ENCODE results near the gene ANO1. TPM values are rescaled to one million over a fixed set of nuclear protein-coding genes. Genes with fewer than 3 reads are reported as not detected.

The ANO1 gene
- total RNA-seq, 1 experiment from 2014 or later, result 41.7 TPM

GRCh38 chr11:70131606-70132190 is 53.6 kb downstream of the ANO1 start:
- TF ChIP-seq SRF (IDR thresholded peaks at IDR 0.05; ENCODE audit: low read depth), result no peak
- no peak for TF ChIP-seq JUND (IDR thresholded peaks at IDR 0.05)
- no peak for TF ChIP-seq SP1 (IDR thresholded peaks at IDR 0.05; ENCODE audit: low read depth)
- no peak for TF ChIP-seq ZFX (IDR thresholded peaks at IDR 0.05)
- TF ChIP-seq MAX (IDR thresholded peaks at IDR 0.05), result no peak
- no peak for TF ChIP-seq FOSL1 (IDR thresholded peaks at IDR 0.05; ENCODE audit: low read depth)
- no peak for TF ChIP-seq SIN3A (IDR thresholded peaks at IDR 0.05; ENCODE audit: low read depth)
- TF ChIP-seq POLR2A (IDR thresholded peaks at IDR 0.05; ENCODE audit: borderline replicate concordance, extremely low read depth, insufficient read depth, insufficient read length), result no peak
- TF ChIP-seq ZBTB33 (IDR thresholded peaks at IDR 0.05; ENCODE audit: extremely low read depth, insufficient replicate concordance, low read length), result no peak
- no peak for TF ChIP-seq EZH2phosphoT487 (IDR thresholded peaks at IDR 0.05; ENCODE audit: borderline replicate concordance)
- no peak for TF ChIP-seq POLR2AphosphoS5 (IDR thresholded peaks at IDR 0.05; ENCODE audit: low read depth, low read length)
- TF ChIP-seq EZH2 (IDR thresholded peaks at IDR 0.05), result no peak
- no peak for TF ChIP-seq ATF3 (IDR thresholded peaks at IDR 0.05)
- no peak for TF ChIP-seq RAD21 (IDR thresholded peaks at IDR 0.05; ENCODE audit: low read depth)
- TF ChIP-seq ELF1 (IDR thresholded peaks at IDR 0.05; ENCODE audit: borderline replicate concordance, low read depth), result no peak
- TF ChIP-seq CBX3 (IDR thresholded peaks at IDR 0.05; ENCODE audit: low read depth), result no peak
- TF ChIP-seq TCF7L2 (IDR thresholded peaks at IDR 0.05; ENCODE audit: borderline replicate concordance, extremely low read depth, insufficient read depth, insufficient read length), result no peak
- TF ChIP-seq CTCF (IDR thresholded peaks at IDR 0.05 in 2 of 3, conservative IDR thresholded peaks at IDR 0.05 in 1 of 3; ENCODE audit: borderline replicate concordance in 1 of 3, insufficient read depth in 1 of 3, low read depth in 2 of 3, low read length in 2 of 3), result no peak
- no peak for TF ChIP-seq CEBPB (IDR thresholded peaks at IDR 0.05; ENCODE audit: low read depth)
- no peak for TF ChIP-seq YY1 (IDR thresholded peaks at IDR 0.05; ENCODE audit: extremely low read depth, insufficient replicate concordance, low read depth, low read length)
- Histone ChIP-seq H3K79me2 (ENCODE audit: insufficient read depth, low read length) (no peaks in the 10 kb centered on the region), H3K4me1 (ENCODE audit: control insufficient read depth in 1 of 2, insufficient read depth in 2 of 2, low read length in 2 of 2) (peaks cover 15 to 23% of the 10 kb centered on the region in 2 experiments), H3K9me2 (ENCODE audit: insufficient read depth) (no peaks in the 10 kb centered on the region), H3K36me3 (ENCODE audit: control insufficient read depth in 1 of 2, insufficient read depth in 2 of 2, low read length in 2 of 2) (no peaks in the 10 kb centered on the region; a peak in 1 of 4 replicates), H3K4me2 (ENCODE audit: low read length) (no peak overlapping the region), H3K4me3 (replicated peaks in 1 of 2; ENCODE audit: low read depth in 1 of 2, low read length in 2 of 2) (no peak overlapping the region), H3K9ac (ENCODE audit: low read length) (no peak overlapping the region), H3K27ac (ENCODE audit: low read depth, low read length) (no peak overlapping the region), H2AFZ (ENCODE audit: low read depth, low read length, poor library complexity, severe bottlenecking) (no peak overlapping the region), H4K20me1 (ENCODE audit: insufficient read depth) (no peaks in the 10 kb centered on the region), H3K27me3 (ENCODE audit: insufficient read depth, low read length) (no peaks in the 10 kb centered on the region), H3K9me3 (ENCODE audit: control insufficient read depth in 1 of 2, insufficient read depth in 1 of 2, low read depth in 1 of 2, low read length in 2 of 2) (no peaks in the 10 kb centered on the region)
- ATAC-seq (no peak), DNase-seq (ENCODE audit: low read depth, low spot score) (no peak)
- POLR2A ChIA-PET, result no interaction called here
- BruUV-seq (replicated peaks), result no TSS peak
- RAD21 ChIA-PET (ENCODE audit: low non-redundant PET in 1 of 2, low total read pairs in 2 of 2, uncharacterized antibody in 2 of 2, unreplicated experiment in 2 of 2), result no interaction called here
- intact Hi-C loops (cut with micrococcal nuclease), result no loop called here
- CTCF ChIA-PET, result no interaction called here

Measured in HCT116 (cell line).